SK-N-MC (cell line): Measurements from ENCODE around the gene L3MBTL4.
"Not testable (repeated sequence)": the region's sequence is repeated elsewhere in the genome, so short reads cannot be mapped to it uniquely, and the experiment has no call there.

Experiments used
- DNase-seq: peaks from one replicate; pipeline ENCODE4 v3.0.0-alpha.2; 2011; ENCODE audit warnings: low read depth, low spot score
- H3K27ac ChIP-seq: fragments of 200-600 bp; sonication (generic); 2 replicates; pipeline ENCODE4 v1.5.1; 2016; ENCODE audit warnings: mixed run types
- H3K36me3 ChIP-seq: fragments of 200-600 bp; sonication (generic); 2 replicates; pipeline ENCODE4 v1.6.1; 2017; ENCODE audit warnings: antibody characterized with exemption, low read length, mixed read lengths; ENCODE audit not compliant: insufficient read depth
- H3K4me3 ChIP-seq: fragments of 200-600 bp; sonication (generic); 2 replicates; pipeline ENCODE4 v1.5.1; 2016
- H3K9ac ChIP-seq: fragments of 200-600 bp; sonication (generic); 2 replicates; pipeline ENCODE4 v1.8.0; 2017; ENCODE audit warnings: mixed run types, mixed read lengths; ENCODE audit not compliant: insufficient read length
- H3K9me3 ChIP-seq: fragments of 200-600 bp; sonication (generic); 2 replicates; pipeline ENCODE4 v1.6.1; 2017; ENCODE audit warnings: low read depth, mild to moderate bottlenecking, antibody characterized with exemption, low read length, moderate library complexity, mixed read lengths
- EZH2 ChIP-seq: fragments of 200-600 bp; sonication (generic); IDR thresholded peaks from one replicate; pipeline ENCODE4 v1.6.1; 2017; ENCODE audit warnings: antibody characterized with exemption
- FOXP2 ChIP-seq: optimal IDR thresholded peaks from 2 replicates; pipeline ENCODE3; 2011; ENCODE audit warnings: mild to moderate bottlenecking, moderate library complexity; ENCODE audit not compliant: insufficient read depth; ENCODE audit errors: extremely low read length, control extremely low read depth
- POLR2AphosphoS5 ChIP-seq: IDR thresholded peaks from 2 replicates; pipeline ENCODE4 v1.6.1; 2012; ENCODE audit warnings: mild to moderate bottlenecking, low read depth, low read length, borderline replicate concordance

Gene L3MBTL4

DNA sequence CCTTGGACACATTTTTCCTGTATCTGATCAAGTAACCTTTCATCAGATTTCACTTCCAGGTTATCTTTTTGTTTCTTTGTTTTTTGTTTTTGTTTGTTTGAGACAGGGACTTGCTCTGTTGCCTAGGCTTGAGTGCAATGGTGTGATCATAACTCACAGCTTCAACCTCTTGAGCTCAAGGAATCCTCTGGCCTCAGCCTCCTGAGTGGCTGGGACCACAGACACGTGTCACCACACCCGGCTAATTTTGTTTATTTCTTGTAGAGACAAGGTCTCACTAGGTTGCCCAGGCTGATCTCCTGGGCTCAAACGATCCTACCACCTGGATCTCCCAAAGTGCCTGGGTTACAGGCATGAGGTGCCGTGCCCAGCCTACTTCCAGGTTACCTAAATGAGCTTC, 124.9 kb downstream of the L3MBTL4 start:
- no peak for TF ChIP-seq FOXP2
- TF ChIP-seq POLR2AphosphoS5: no peak
- no peak for TF ChIP-seq EZH2
- no peak for DNase-seq
- no peak overlapping the region for H3K9ac ChIP-seq

DNA sequence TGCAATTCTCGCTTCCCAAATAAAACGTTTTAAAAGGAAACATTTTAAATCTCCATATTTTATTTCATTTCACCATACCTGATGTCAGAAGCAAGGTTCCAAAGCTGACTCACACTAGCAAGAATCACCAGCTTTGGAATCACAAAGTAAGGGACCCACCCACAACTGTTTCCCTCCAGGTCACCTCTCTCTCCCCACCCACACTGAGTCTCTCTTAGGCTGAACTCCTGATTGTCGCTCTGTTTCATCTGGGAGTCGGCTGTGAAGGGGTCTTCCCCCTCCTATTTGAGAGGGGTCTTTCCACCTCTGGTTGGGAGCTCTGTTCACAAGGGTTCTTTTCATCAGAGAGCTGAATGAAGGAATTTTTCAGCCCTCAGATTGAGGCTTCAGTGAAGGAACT, 128.1 kb downstream of the L3MBTL4 start:
- DNase-seq: no peak
- no peak overlapping the region for H3K4me3 ChIP-seq
- H3K9me3 ChIP-seq: no peaks in the 10 kb centered on the region
- no peaks in the 10 kb centered on the region for H3K36me3 ChIP-seq
- TF ChIP-seq POLR2AphosphoS5 (no peak), EZH2 (no peak), FOXP2 (no peak)
- no peak overlapping the region for H3K27ac ChIP-seq
- H3K9ac ChIP-seq: no peak overlapping the region

More for the DNA sequence above, 124.9 kb downstream of the L3MBTL4 start:
- H3K36me3 ChIP-seq: no peaks in the 10 kb centered on the region
- no peak overlapping the region for H3K4me3 ChIP-seq
- no peak overlapping the region for H3K27ac ChIP-seq
- H3K9me3 ChIP-seq: no peaks in the 10 kb centered on the region

DNA sequence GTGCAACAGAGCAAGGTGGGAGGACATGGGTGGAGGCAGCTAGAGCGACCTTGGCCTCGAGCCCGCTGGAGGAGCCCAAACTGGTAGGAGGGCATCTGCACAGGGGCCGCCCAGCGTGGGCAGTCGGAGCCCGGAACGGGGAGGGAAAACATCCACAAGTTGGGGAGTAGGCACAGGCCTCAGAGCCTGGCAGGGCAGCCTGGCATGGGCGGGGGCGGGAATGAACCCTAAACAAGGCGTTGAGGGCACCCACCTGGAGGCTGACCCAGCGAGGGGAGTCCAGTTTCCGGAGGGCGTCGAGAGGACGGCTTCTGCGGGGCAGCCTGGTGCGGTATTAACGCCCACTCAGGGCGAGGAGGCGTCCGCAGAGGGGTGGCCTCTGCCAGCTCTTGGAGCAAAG, 129.9 kb downstream of the L3MBTL4 start:
- no peak for TF ChIP-seq FOXP2
- no peak for TF ChIP-seq EZH2
- TF ChIP-seq POLR2AphosphoS5: no peak
- no peak overlapping the region for H3K9ac ChIP-seq
- no peak for DNase-seq
- no peak overlapping the region for H3K27ac ChIP-seq
- no peak overlapping the region for H3K4me3 ChIP-seq
- H3K9me3 ChIP-seq: no peaks in the 10 kb centered on the region
- H3K36me3 ChIP-seq: no peaks in the 10 kb centered on the region

DNA sequence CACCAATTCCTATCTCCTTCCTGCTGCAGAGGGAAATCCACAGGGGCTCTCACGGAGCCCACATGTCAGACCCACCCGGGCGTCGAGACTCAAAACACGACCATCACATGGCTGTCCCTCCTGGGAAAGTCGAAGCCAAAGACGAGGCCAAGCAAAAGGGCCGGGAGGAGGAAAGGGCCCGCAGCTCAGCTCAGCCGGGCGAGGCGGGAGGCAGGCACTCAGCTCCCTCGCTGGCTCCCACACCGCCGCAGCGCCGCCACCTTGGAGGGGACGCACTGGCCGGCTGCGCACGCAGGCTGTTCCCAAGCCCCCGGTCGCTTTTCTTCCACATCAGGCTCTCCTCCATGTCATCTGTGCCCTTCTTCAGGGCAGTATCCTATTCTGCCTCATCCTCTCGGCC, 130.4 kb downstream of the L3MBTL4 start:
- Histone ChIP-seq H3K9ac (no peak overlapping the region), H3K4me3 (no peak overlapping the region), H3K27ac (no peak overlapping the region), H3K36me3 (no peaks in the 10 kb centered on the region), H3K9me3 (no peaks in the 10 kb centered on the region)
- TF ChIP-seq FOXP2 (no peak), POLR2AphosphoS5 (no peak), EZH2 (no peak)
- DNase-seq: no peak

DNA sequence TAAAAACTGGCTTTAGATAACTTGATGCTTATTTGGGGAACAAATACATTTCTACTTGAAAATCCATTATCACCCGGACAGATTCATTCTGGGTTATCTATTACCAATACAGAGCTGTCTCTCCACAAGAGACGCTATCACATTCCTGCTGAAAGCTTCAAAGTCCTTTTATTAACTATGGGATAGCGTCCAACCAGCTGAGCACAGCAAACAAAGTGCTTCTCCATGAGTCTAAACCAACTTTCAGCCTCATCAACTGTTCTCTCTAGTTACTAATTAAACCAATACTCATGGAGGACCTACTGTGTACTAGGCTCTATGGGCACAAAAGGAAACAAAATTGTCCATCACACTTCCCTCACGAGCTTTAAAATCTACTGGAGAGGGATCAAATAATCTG, 132.8 kb downstream of the L3MBTL4 start:
- Histone ChIP-seq H3K4me3 (no peak overlapping the region), H3K27ac (no peak overlapping the region), H3K36me3 (no peaks in the 10 kb centered on the region), H3K9ac (no peak overlapping the region), H3K9me3 (no peaks in the 10 kb centered on the region)
- no peak for TF ChIP-seq FOXP2
- no peak for TF ChIP-seq POLR2AphosphoS5
- no peak for TF ChIP-seq EZH2
- DNase-seq: no peak

DNA sequence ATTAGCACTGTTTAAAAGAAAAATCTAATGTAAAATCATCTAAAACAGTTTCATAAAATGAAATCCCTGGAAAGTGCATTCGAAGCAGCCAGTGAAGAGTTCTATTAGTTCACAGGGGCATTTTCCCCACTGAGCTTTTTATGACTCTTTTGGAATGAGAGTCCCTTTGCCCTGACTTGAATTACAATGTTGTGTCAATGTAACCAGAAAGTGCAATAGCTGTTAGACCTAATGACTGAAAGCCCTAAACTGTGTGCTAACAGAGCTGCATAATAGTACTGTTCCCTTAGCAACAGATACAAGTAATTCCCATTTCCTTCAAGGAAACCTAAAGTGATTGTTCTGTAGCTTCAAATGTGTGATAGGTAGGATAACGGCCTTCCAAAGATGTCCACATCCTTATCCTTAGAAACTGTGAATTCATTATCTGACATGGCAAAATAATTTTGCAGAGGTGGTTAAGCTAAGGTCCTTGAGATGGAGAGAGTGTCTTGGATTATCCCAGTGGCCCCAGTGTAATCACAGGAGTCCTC, 134.4 kb downstream of the L3MBTL4 start:
- Histone ChIP-seq H3K9me3 (no peaks in the 10 kb centered on the region), H3K36me3 (no peaks in the 10 kb centered on the region), H3K27ac (no peak overlapping the region), H3K9ac (no peak overlapping the region), H3K4me3 (no peak overlapping the region)
- no peak for DNase-seq
- TF ChIP-seq POLR2AphosphoS5 (no peak), FOXP2 (no peak), EZH2 (no peak)

DNA sequence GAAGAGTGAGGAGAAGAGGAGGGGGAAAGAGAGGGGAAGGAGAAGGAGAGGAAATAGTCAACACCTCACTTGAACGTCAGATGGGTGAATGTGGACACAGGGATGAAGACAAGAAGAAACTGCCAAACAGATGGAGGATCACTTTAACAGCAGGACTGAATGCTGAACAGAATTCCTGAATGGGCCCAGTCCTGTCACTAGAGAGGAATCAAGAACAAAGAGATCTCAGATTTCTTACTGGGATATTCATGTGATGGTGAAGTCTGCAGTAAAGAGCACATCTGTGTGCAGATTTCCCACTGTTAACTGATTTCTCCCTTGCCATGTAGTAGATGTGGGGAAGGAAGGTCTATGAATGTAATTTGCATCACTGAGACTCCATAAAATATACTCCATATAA, 135.4 kb downstream of the L3MBTL4 start:
- H3K4me3 ChIP-seq: no peak overlapping the region
- H3K27ac ChIP-seq: no peak overlapping the region
- H3K9ac ChIP-seq: no peak overlapping the region
- no peak for TF ChIP-seq EZH2
- no peak for TF ChIP-seq POLR2AphosphoS5
- TF ChIP-seq FOXP2: no peak
- no peaks in the 10 kb centered on the region for H3K36me3 ChIP-seq
- H3K9me3 ChIP-seq: no peaks in the 10 kb centered on the region
- no peak for DNase-seq

DNA sequence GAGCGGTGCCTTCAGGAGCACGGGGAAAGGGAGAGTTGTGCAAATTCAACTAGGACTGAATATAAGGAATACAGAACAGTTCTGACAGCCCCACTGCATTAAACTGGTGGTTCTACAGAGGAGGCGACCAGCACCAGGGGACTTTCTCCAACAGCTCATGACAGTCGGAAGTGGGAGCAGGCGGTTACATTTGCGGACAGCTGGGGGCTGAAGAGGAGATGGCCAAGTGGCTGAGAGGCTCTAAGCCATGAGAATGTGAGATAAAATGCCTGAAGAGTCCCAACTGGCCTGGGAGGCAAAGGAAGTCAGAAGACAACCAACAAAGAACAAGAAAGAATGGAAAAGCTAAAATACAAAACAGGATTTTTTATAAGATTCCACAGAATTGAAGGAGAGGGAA, 141.3 kb downstream of the L3MBTL4 start:
- Histone ChIP-seq H3K4me3 (no peak overlapping the region), H3K9ac (no peak overlapping the region), H3K9me3 (no peaks in the 10 kb centered on the region), H3K27ac (no peak overlapping the region), H3K36me3 (no peaks in the 10 kb centered on the region)
- DNase-seq: no peak
- no peak for TF ChIP-seq FOXP2
- TF ChIP-seq EZH2: no peak
- TF ChIP-seq POLR2AphosphoS5: no peak

DNA sequence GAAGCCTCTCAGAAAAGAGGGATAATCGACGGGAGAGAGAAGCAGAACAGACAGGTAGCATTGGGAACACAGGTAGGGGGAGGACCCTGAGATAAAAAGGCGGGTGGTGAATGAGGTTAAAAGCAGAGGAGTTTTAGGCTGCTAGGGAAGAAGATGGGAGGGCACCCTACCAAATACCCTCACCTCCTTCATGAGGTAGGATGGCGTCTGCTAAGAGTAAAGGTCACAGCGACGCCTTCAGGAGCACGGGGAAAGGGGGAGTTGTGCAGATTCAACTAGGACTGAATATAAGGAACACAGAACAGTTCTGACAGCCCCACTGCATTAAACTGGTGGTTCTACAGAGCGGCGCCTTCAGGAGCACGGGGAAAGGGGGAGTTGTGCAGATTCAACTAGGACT, 142.6 kb downstream of the L3MBTL4 start:
- H3K9ac ChIP-seq, H3K9me3 ChIP-seq, H3K36me3 ChIP-seq, H3K27ac ChIP-seq, H3K4me3 ChIP-seq, DNase-seq: not testable (repeated sequence)
